ENCODE results near the gene CNTFR.

CNTFR gene

DNA sequence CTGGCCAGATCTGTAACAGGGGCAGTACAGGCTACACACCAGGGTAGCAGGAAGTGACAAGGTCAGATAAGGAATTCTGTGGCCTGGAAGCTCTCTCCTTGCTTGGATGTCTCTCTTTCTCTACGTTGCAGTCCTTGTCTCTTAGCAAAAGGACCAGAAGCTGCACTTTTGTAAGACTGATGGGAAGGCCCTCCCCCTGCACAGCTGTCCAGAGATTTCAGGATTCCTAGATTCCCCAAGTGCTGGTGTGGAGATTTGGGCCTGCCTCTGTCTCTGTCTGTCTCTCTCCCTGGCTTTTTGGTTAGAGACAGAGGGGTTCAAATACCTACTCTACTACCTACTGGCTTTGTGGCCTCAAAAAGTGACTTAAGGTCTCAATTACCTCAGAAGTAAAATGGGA lies 10.0 kb upstream of the CNTFR start:
- Histone ChIP-seq H3K4ac (ENCODE audit: low read depth in 1 of 2, low read length in 2 of 2) (no peak overlapping the region), H2AK5ac (ENCODE audit: low read length, severe bottlenecking) (no peak overlapping the region), H3K9ac (ENCODE audit: low read length) (no peak overlapping the region), H2BK12ac (ENCODE audit: low read length in 2 of 2) (no peak overlapping the region), H3K4me1 (ENCODE audit: control insufficient read depth, insufficient read depth, low read depth, low read length) (no peaks in the 10 kb centered on the region), H3K14ac (ENCODE audit: low read length in 2 of 2) (no peak overlapping the region), H3K27me3 (ENCODE audit: control insufficient read depth in 1 of 2, insufficient read depth in 1 of 2, low read length in 2 of 2) (peaks cover 27 to 66% of the 10 kb centered on the region in 2 experiments), H2BK120ac (ENCODE audit: low read depth, low read length) (no peak overlapping the region), H4K91ac (ENCODE audit: low read length) (no peak overlapping the region), H4K8ac (ENCODE audit: low read length) (no peak overlapping the region), H2AFZ (ENCODE audit: low read depth, low read length) (no peak overlapping the region), H3K9me3 (ENCODE audit: control insufficient read depth, low read length) (no peaks in the 10 kb centered on the region), H3K79me1 (replicated peaks; ENCODE audit: low read length, poor library complexity, severe bottlenecking) (no peaks in the 10 kb centered on the region), H3K4me2 (ENCODE audit: low read length, poor library complexity, severe bottlenecking) (no peak overlapping the region), H2BK5ac (ENCODE audit: low read depth, low read length, poor library complexity, severe bottlenecking) (no peak overlapping the region), H3K27ac (ENCODE audit: low read length, poor library complexity, severe bottlenecking) (no peak overlapping the region), H3K36me3 (ENCODE audit: control insufficient read depth in 1 of 2, insufficient read depth in 2 of 2, low read depth in 1 of 2, low read length in 2 of 2) (no peaks in the 10 kb centered on the region), H2BK15ac (ENCODE audit: low read depth, poor library complexity, severe bottlenecking) (no peak overlapping the region), H3K4me3 (ENCODE audit: insufficient read depth in 1 of 2, low read depth in 1 of 2, low read length in 2 of 2) (no peak overlapping the region), H3K23ac (ENCODE audit: low read length in 2 of 2) (no peak overlapping the region), H3K18ac (ENCODE audit: low read depth in 1 of 2, low read length in 2 of 2) (no peak overlapping the region)
- DNase-seq, result no peak
- 0% methylated on average over 1 of the region's 1 CpG for WGBS

- Histone ChIP-seq H3K36me3 (ENCODE audit: control insufficient read depth in 1 of 2, insufficient read depth in 2 of 2, low read depth in 1 of 2, low read length in 2 of 2) (no peaks in the 10 kb centered on the region), H3K27me3 (ENCODE audit: control insufficient read depth in 1 of 2, insufficient read depth in 1 of 2, low read length in 2 of 2) (peaks cover 68 to 80% of the 10 kb centered on the region in 2 experiments), H4K8ac (ENCODE audit: low read length) (no peak overlapping the region), H3K27ac (ENCODE audit: low read length, poor library complexity, severe bottlenecking) (no peak overlapping the region), H3K18ac (ENCODE audit: low read depth in 1 of 2, low read length in 2 of 2) (no peak overlapping the region), H2AFZ (ENCODE audit: low read depth, low read length) (no peak overlapping the region), H2BK5ac (ENCODE audit: low read depth, low read length, poor library complexity, severe bottlenecking) (no peak overlapping the region), H2AK5ac (ENCODE audit: low read length, severe bottlenecking) (no peak overlapping the region), H3K4me3 (ENCODE audit: insufficient read depth in 1 of 2, low read depth in 1 of 2, low read length in 2 of 2) (no peak overlapping the region), H2BK120ac (ENCODE audit: low read depth, low read length) (no peak overlapping the region), H2BK12ac (ENCODE audit: low read length in 2 of 2) (no peak overlapping the region), H3K79me1 (replicated peaks; ENCODE audit: low read length, poor library complexity, severe bottlenecking) (no peaks in the 10 kb centered on the region), H3K9ac (ENCODE audit: low read length) (no peak overlapping the region), H3K4ac (ENCODE audit: low read depth in 1 of 2, low read length in 2 of 2) (no peak overlapping the region), H2BK15ac (ENCODE audit: low read depth, poor library complexity, severe bottlenecking) (no peak overlapping the region), H3K14ac (ENCODE audit: low read length in 2 of 2) (no peak overlapping the region), H4K91ac (ENCODE audit: low read length) (no peak overlapping the region), H3K23ac (ENCODE audit: low read length in 2 of 2) (no peak overlapping the region), H3K9me3 (ENCODE audit: control insufficient read depth, low read length) (no peaks in the 10 kb centered on the region), H3K4me1 (ENCODE audit: control insufficient read depth, insufficient read depth, low read depth, low read length) (peaks cover 29% of the 10 kb centered on the region), H3K4me2 (ENCODE audit: low read length, poor library complexity, severe bottlenecking) (no peak overlapping the region)
- WGBS, result 79% methylated on average over 5 of the region's 9 CpGs
- no peak for DNase-seq
Observed at GRCh38 chr9:34594177-34594576, 4.7 kb upstream of the CNTFR start.

DNA sequence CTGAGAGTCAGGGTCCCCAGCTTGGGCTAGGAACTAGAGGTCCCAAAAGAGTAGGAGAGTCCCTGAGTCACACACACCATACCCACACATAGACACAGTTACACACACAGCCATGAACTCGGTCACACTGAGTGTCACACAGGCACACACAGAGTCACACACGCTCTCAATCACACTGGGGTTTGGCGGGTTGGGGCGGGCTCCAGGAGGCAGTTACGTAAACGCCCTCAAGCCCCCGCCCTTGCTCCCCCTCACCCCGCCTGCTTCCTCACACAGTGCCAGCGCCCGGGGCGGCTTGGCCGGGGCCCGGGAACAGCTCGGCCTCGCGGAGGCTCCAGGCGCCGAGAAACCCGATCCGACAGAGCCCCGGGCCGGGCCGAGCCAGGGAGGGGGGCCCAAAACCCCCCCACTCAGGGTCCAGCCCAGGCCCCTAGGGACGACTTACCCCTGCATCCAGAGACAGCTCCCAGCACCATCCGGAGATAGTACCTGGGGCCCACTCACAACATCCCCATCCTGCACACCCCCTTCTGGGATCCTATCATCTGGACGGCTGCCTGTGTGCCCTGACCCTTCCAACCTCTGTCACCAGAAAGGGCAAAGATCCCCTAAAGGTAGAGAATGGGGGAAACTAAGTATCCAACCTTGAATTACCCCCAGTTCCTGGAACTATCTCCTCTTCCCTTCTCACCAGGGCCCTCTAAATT lies 3.5 kb upstream of the CNTFR start:
- Histone ChIP-seq H4K91ac (ENCODE audit: low read length) (no peak overlapping the region), H3K79me1 (replicated peaks; ENCODE audit: low read length, poor library complexity, severe bottlenecking) (no peaks in the 10 kb centered on the region), H2BK15ac (ENCODE audit: low read depth, poor library complexity, severe bottlenecking) (no peak overlapping the region), H3K4ac (ENCODE audit: low read depth in 1 of 2, low read length in 2 of 2) (no peak overlapping the region), H3K9ac (ENCODE audit: low read length) (no peak overlapping the region), H2BK12ac (ENCODE audit: low read length in 2 of 2) (no peak overlapping the region), H4K8ac (ENCODE audit: low read length) (no peak overlapping the region), H3K4me3 (ENCODE audit: insufficient read depth in 1 of 2, low read depth in 1 of 2, low read length in 2 of 2) (no peak overlapping the region), H3K14ac (ENCODE audit: low read length in 2 of 2) (no peak overlapping the region), H2AK5ac (ENCODE audit: low read length, severe bottlenecking) (no peak overlapping the region), H3K18ac (ENCODE audit: low read depth in 1 of 2, low read length in 2 of 2) (no peak overlapping the region), H3K27ac (ENCODE audit: low read length, poor library complexity, severe bottlenecking) (no peak overlapping the region), H3K23ac (ENCODE audit: low read length in 2 of 2) (peak overlapping the region in 1 of 2 experiments; percentile 38), H3K27me3 (ENCODE audit: control insufficient read depth in 1 of 2, insufficient read depth in 1 of 2, low read length in 2 of 2) (peaks cover 79 to 84% of the 10 kb centered on the region in 2 experiments), H3K4me1 (ENCODE audit: control insufficient read depth, insufficient read depth, low read depth, low read length) (peaks cover 29% of the 10 kb centered on the region), H2AFZ (ENCODE audit: low read depth, low read length) (no peak overlapping the region), H3K4me2 (ENCODE audit: low read length, poor library complexity, severe bottlenecking) (no peak overlapping the region), H3K36me3 (ENCODE audit: control insufficient read depth in 1 of 2, insufficient read depth in 2 of 2, low read depth in 1 of 2, low read length in 2 of 2) (no peaks in the 10 kb centered on the region), H2BK120ac (ENCODE audit: low read depth, low read length) (no peak overlapping the region), H3K9me3 (ENCODE audit: control insufficient read depth, low read length) (no peaks in the 10 kb centered on the region), H2BK5ac (ENCODE audit: low read depth, low read length, poor library complexity, severe bottlenecking) (no peak overlapping the region)
- 13% methylated on average over 20 of the region's 26 CpGs for WGBS
- no peak for DNase-seq

DNA sequence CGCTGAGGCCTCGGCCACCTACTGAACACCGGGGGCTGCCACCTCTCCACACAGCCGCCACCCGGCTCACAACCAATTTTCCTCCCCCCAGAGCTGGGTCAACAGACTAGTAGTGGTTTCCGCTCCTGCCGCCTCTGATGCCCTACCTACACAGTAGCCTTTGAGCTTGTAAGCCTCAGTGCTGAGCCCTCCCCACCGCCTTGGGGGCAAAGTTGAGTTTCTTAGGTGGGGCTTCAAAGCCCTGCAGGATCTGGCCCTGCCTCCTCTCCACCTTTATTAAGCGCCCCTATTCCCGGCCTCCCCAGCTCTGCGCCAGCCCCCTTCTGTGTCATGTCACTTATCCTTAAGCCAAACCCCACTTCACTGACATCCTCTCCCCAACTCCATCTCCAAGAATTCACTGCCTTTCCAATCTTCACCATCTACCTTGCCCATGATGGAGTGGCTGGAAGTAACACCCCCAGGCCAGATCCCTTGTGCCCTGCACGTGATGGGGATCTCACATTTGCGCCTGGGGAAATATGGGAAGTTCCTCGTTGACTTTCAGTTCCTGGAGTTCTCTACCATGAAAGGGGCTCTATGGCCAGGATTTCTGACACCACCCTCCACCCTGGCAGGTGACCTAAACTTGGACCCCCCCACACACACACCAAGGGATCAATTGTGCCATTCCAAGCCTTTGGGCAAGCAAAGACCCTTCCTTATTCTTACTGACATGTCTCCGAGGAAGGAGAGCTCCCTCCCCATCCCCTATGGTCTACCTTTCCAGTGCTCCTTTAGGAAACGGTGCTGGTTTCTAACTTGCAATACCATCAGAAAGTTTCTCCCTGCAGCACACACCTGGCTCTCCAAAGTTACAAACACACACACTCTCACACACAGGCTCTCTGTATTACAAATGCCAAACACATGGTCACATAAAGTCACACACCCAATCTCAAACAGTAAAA lies 2.7 kb upstream of the CNTFR start:
- H2AFZ ChIP-seq (ENCODE audit: low read depth, low read length), result no peak overlapping the region
- WGBS, result 15% methylated on average over 16 of the region's 16 CpGs
- peaks cover 29% of the 10 kb centered on the region for H3K4me1 ChIP-seq (ENCODE audit: control insufficient read depth, insufficient read depth, low read depth, low read length)
- H2BK120ac ChIP-seq (ENCODE audit: low read depth, low read length), result no peak overlapping the region
- DNase-seq, result no peak
- H3K36me3 ChIP-seq (ENCODE audit: control insufficient read depth in 1 of 2, insufficient read depth in 2 of 2, low read depth in 1 of 2, low read length in 2 of 2), result no peaks in the 10 kb centered on the region
- no peaks in the 10 kb centered on the region for H3K9me3 ChIP-seq (ENCODE audit: control insufficient read depth, low read length)
- H3K4me3 ChIP-seq (ENCODE audit: insufficient read depth in 1 of 2, low read depth in 1 of 2, low read length in 2 of 2), result no peak overlapping the region
- H3K79me1 ChIP-seq (replicated peaks; ENCODE audit: low read length, poor library complexity, severe bottlenecking), result no peaks in the 10 kb centered on the region
- no peak overlapping the region for H4K91ac ChIP-seq (ENCODE audit: low read length)
- peak overlapping the region in 1 of 2 experiments; percentile 14 for H3K23ac ChIP-seq (ENCODE audit: low read length in 2 of 2)
- H3K4ac ChIP-seq (ENCODE audit: low read depth in 1 of 2, low read length in 2 of 2), result no peak overlapping the region
- H2BK15ac ChIP-seq (ENCODE audit: low read depth, poor library complexity, severe bottlenecking), result peak overlapping the region; percentile 12
- H3K9ac ChIP-seq (ENCODE audit: low read length), result no peak overlapping the region
- H3K27me3 ChIP-seq (ENCODE audit: control insufficient read depth in 1 of 2, insufficient read depth in 1 of 2, low read length in 2 of 2), result peaks cover 84 to 86% of the 10 kb centered on the region in 2 experiments
- H3K14ac ChIP-seq (ENCODE audit: low read length in 2 of 2), result no peak overlapping the region
- H4K8ac ChIP-seq (ENCODE audit: low read length), result no peak overlapping the region
- no peak overlapping the region for H2BK5ac ChIP-seq (ENCODE audit: low read depth, low read length, poor library complexity, severe bottlenecking)
- H2AK5ac ChIP-seq (ENCODE audit: low read length, severe bottlenecking), result no peak overlapping the region
- no peak overlapping the region for H2BK12ac ChIP-seq (ENCODE audit: low read length in 2 of 2)
- no peak overlapping the region for H3K18ac ChIP-seq (ENCODE audit: low read depth in 1 of 2, low read length in 2 of 2)
- H3K4me2 ChIP-seq (ENCODE audit: low read length, poor library complexity, severe bottlenecking), result no peak overlapping the region
- no peak overlapping the region for H3K27ac ChIP-seq (ENCODE audit: low read length, poor library complexity, severe bottlenecking)

Measured in mesenchymal stem cell (in vitro differentiated cells and primary cell).